Inflammatory macrophage (primary cell): ENCODE results near the gene CDK5RAP3.
A peak's percentile ranks its signal among the peaks of the same experiment; 100 is the strongest.

ENCODE experiments used
- DNase-seq, 2 donors: peaks; one replicate each; pipeline ENCODE4 v3.0.0-alpha.2; 2020 to 2022

Gene CDK5RAP3

DNA sequence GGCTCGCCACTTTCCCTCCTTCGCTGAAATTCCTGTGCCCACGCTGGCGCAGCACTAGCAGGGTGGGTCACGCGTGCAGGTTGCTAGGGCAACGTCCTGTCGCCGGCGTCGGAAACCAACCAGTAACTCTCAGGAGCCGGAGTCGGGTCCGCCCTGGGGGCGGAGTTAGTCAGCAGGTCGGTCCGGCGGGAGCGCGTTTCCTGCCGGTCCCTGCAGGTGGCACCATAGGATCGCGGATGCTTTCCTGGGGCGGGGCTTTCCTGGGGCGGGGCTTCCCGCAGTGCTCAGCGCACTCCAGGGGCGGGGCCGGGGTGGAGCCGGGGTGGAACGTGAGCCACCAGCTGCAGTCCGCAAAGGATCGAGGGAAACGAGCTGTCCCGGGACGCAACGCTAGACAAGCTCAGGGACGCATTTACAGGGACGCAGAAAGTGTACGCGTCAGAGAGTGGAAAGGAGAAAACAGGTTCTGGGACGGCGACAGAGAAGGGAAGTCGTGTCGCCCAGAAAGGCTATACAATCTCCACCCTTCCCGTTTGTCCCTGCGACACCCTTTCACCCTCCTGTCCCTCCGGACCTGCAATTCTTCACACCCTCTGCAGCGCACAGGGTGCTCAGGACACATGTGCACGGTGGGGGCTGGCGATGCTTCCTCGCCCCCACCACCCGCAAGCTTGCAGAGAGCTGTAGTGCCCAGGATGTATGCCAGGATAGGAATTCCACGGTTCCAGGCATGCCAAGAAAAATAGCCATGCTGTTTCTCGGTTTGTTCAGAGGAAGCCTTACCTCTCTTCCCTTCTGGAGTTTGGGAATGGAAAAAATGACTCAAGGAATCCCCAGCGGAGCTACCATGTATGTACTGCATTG, 54.4 kb downstream of the CDK5RAP3 start:
- DNase-seq = peak; percentile 98 to 99

DNA sequence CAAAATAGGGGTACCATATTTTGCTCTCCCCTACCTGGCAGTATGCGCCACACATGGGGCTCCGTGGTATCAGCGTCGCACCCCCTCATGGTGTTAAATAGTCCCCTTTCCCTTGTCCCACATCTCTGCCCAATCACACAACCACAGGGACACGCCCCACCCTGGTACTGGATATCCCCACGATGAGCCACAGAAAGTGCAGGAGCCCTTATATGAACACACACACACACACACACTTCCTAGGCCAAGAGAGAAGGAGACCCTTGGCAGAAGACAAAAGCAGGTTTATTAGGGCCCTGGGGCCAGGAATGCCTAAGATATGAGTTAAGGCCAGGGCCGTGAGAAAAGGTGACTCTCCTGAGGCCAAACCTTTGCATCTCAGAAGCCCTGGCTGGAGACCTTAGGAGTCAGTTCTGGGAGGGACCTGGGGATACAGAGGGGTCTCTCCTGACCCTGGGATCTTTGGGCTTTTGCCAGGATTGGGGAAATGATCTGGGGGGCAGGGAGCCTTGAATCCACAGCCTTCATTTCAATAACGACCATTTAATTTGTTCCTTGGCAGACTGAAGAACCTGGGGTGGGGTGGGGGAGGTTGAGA, 55.1 kb downstream of the CDK5RAP3 start:
- DNase-seq = no peak

DNA sequence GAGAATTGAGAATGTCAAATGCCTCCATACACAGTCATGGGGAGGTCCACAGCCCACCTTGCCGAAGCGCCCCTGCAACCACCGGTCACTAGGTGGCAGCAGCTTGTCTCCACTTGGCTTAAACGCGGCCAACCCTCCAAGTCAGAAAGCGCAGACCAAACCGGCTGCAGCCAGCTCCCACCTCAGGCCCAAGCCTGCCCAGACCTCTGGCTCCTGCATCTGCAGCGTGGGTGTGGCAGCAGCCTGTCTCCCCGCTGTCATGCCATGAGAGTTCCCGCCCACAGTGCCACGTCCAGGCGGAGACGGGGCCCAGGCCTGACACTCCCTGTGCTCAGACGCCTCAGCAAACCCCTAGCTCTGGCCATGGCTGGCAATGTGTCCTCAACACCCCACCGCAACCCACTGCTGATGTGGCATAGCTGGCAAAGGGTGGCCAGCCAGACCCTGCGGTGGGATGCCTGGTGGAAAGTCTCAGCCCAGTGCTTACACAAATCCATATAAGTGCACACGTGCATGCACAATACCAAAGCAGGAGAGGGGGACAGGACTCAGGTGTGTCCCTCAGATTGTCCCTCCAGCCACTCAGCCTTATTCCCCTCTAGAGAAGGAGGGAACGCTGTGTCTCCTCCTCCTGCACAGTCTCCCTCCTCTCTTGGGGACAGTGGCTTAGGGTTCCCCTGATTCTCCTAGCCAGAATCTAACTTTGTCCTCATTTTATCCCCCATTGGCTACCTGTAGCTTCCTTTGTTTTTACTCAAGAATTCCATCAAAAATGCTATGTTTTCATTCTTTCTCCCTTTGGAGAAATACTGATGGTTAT, 55.8 kb downstream of the CDK5RAP3 start:
- peak; percentile 54 to 75 for DNase-seq

DNA sequence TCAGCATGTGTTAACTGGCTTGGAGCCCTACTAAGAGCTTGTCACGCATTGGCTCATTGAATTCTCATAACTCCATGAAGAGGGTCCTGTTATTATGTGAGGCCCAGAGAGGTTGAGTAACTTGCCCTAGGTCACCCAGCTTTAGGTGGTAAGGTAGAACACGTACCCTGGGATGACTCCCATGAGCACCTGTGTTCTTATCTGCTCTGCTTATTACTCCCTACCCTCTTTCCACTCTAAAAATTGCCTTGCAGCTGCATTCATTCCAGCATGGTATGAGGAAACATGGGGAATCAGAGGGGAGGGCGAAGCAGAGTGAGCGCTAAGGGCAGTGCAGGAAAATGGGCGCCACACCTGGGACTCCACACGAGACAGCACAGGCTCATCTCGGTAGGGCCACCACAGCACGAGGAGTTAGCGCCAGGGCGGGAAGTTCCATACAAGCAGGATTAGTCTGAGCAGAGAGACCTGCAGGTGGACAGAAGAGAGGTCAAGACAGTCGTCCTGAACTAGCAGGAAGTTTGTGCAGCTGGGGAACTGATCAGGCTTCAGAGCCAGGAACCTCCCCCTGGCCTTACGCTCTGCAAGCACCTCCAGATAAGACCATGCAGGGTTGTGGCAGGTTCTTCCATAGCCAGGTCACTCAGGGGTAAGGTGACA, 56.5 kb downstream of the CDK5RAP3 start:
- no peak for DNase-seq

DNA sequence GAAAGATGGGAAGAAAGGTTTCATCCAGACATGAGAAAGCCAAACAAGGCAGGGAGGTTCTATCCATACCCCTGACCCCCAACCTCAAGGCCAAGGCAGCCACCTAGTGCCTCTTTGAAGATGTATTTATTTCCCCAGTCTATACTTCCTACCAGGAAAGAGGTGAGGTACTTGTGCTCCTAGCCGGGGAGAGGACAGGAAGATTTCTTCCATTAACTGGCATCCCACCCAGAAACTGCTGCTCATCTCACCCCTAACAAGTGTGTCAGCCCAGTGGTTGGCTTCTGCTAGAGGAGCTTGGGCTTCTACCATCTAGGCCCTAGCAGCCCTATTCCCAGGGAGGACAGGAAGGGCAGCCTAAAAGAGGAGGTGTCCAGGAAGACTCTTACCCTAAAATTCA, 57.8 kb downstream of the CDK5RAP3 start:
- no peak for DNase-seq

DNA sequence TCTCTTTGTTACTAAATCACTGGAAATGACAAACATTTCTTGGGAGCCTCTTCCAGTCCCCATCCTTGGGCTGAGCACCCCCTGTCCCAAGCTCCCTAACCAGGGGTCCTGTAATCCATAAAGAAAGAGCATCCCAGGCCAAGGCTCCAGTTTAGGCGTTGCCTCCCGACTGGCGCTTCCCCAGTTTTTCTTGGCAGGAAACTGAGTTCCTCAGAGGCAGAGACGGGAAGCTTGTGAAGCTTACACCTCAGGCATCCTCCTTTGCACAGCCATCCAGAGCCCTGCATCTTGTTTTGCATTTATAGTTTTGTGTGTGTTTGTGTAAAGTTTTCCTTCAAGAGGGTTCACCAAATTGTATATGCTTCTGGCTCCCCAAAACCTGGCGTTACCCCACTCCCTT, 59.6 kb downstream of the CDK5RAP3 start:
- no peak for DNase-seq
